ENCODE measurements around the gene ESR1. TPM values are rescaled to one million over a fixed set of nuclear protein-coding genes. Genes with fewer than 3 reads are reported as not detected.

Gene ESR1
- total RNA-seq, 4 donors from 2014 or later = 1.3 to 2.6 (median 2.2) TPM

GRCh38 chr6:151763938-151764680 is 43.4 kb upstream of the ESR1 start:
- TF ChIP-seq CTCF (IDR thresholded peaks at IDR 0.05) (peak; percentile 54 to 67), POLR2AphosphoS5 (IDR thresholded peaks at IDR 0.05) (no peak)
- Histone ChIP-seq H3K27me3 (no peaks in the 10 kb centered on the region), H3K9me3 (no peaks in the 10 kb centered on the region), H3K4me3 (peak overlapping the region; percentile 34), H3K36me3 (no peaks in the 10 kb centered on the region), H3K4me1 (peaks cover 16% of the 10 kb centered on the region), H3K27ac (peak overlapping the region; percentile 64)
- 22% methylated on average over 20 of the region's 20 CpGs for WGBS
- DNase-seq (ENCODE audit: low spot score in 2 of 2) = peak; percentile 90 to 92

GRCh38 chr6:151765444-151765886 is 42.0 kb upstream of the ESR1 start:
- no peak overlapping the region for H3K27ac ChIP-seq
- H3K36me3 ChIP-seq = no peaks in the 10 kb centered on the region
- H3K27me3 ChIP-seq = no peaks in the 10 kb centered on the region
- no peaks in the 10 kb centered on the region for H3K9me3 ChIP-seq
- WGBS = 0% methylated on average over 2 of the region's 2 CpGs
- TF ChIP-seq CTCF (IDR thresholded peaks at IDR 0.05) = peak in 1 of 2 donors; percentile 62
- no peak for TF ChIP-seq POLR2A (IDR thresholded peaks at IDR 0.05)
- no peak for TF ChIP-seq EP300 (IDR thresholded peaks at IDR 0.05)
- no peak for TF ChIP-seq POLR2AphosphoS5 (IDR thresholded peaks at IDR 0.05)
- DNase-seq (ENCODE audit: low spot score in 2 of 2) = no peak
- no peak overlapping the region for H3K4me3 ChIP-seq
- peaks cover 16% of the 10 kb centered on the region for H3K4me1 ChIP-seq

GRCh38 chr6:151772446-151772845 is 35.0 kb upstream of the ESR1 start:
- WGBS = 67% methylated on average over 1 of the region's 1 CpG
- Histone ChIP-seq H3K27me3 (no peaks in the 10 kb centered on the region), H3K4me3 (no peak overlapping the region), H3K27ac (no peak overlapping the region), H3K36me3 (no peaks in the 10 kb centered on the region), H3K9me3 (no peaks in the 10 kb centered on the region), H3K4me1 (no peaks in the 10 kb centered on the region)
- DNase-seq (ENCODE audit: low spot score in 2 of 2) = no peak
- TF ChIP-seq POLR2A (IDR thresholded peaks at IDR 0.05) (no peak), POLR2AphosphoS5 (IDR thresholded peaks at IDR 0.05) (no peak), CTCF (IDR thresholded peaks at IDR 0.05) (no peak), EP300 (IDR thresholded peaks at IDR 0.05) (no peak)

- no peaks in the 10 kb centered on the region for H3K9me3 ChIP-seq
- no peak for DNase-seq (ENCODE audit: low spot score in 2 of 2)
- TF ChIP-seq CTCF (IDR thresholded peaks at IDR 0.05) = no peak
- no peak for TF ChIP-seq POLR2AphosphoS5 (IDR thresholded peaks at IDR 0.05)
- no peak for TF ChIP-seq POLR2A (IDR thresholded peaks at IDR 0.05)
- TF ChIP-seq EP300 (IDR thresholded peaks at IDR 0.05) = no peak
- H3K4me3 ChIP-seq = no peak overlapping the region
- no peaks in the 10 kb centered on the region for H3K36me3 ChIP-seq
- no peaks in the 10 kb centered on the region for H3K27me3 ChIP-seq
- no peaks in the 10 kb centered on the region for H3K4me1 ChIP-seq
- H3K27ac ChIP-seq = no peak overlapping the region
- WGBS = 92% methylated on average over 3 of the region's 3 CpGs
Observed at GRCh38 chr6:151773382-151773781, 34.1 kb upstream of the ESR1 start.

GRCh38 chr6:151782560-151782959 is 24.9 kb upstream of the ESR1 start:
- H3K27me3 ChIP-seq = no peaks in the 10 kb centered on the region
- H3K36me3 ChIP-seq = no peaks in the 10 kb centered on the region
- 76% methylated on average over 2 of the region's 2 CpGs for WGBS
- H3K27ac ChIP-seq = no peak overlapping the region
- H3K4me1 ChIP-seq = no peaks in the 10 kb centered on the region
- H3K9me3 ChIP-seq = no peaks in the 10 kb centered on the region
- DNase-seq (ENCODE audit: low spot score in 2 of 2) = no peak
- TF ChIP-seq CTCF (IDR thresholded peaks at IDR 0.05) (no peak), POLR2A (IDR thresholded peaks at IDR 0.05) (no peak), POLR2AphosphoS5 (IDR thresholded peaks at IDR 0.05) (no peak), EP300 (IDR thresholded peaks at IDR 0.05) (no peak)
- H3K4me3 ChIP-seq = no peak overlapping the region

Data from suprapubic skin (tissue), 4 donors.